Spleen (tissue), 11 donors: ENCODE measurements around the gene SIPA1L3. TPM values are rescaled to one million over a fixed set of nuclear protein-coding genes. Genes with fewer than 3 reads are reported as not detected.

ENCODE experiments used
- DNase-seq: peaks from one replicate; pipeline ENCODE4 v3.0.0-alpha.2; 2020
- H3K27ac ChIP-seq, 8 donors: fragments of 200-600 bp; sonication (generic) in 7 of 8; 1 replicate in 4 of 8; 2 replicates in 4 of 8; pipeline versions ENCODE4 v1.5.0 to v1.8.0; 2016 to 2021; ENCODE audit warnings: inconsistent platforms in 4 of 8, mild to moderate bottlenecking in 4 of 8, moderate library complexity in 1 of 8
- H3K27me3 ChIP-seq, 7 donors: fragments of 200-600 bp; sonication (generic) in 6 of 7; replicated peaks in 1 of 7; 1 replicate in 4 of 7; 2 replicates in 3 of 7; pipeline versions ENCODE4 v1.5.0 to v1.8.0; 2016 to 2021; ENCODE audit warnings: inconsistent platforms in 3 of 7, mild to moderate bottlenecking in 1 of 7
- H3K36me3 ChIP-seq, 6 donors: fragments of 200-600 bp; sonication (generic) in 5 of 6; 1 replicate in 4 of 6; 2 replicates in 2 of 6; pipeline versions ENCODE4 v1.5.0 to v1.8.0; 2016 to 2021; ENCODE audit warnings: inconsistent platforms in 2 of 6
- H3K4me1 ChIP-seq, 6 donors: fragments of 200-600 bp; sonication (generic) in 5 of 6; 1 replicate in 3 of 6; 2 replicates in 3 of 6; pipeline versions ENCODE4 v1.5.0 to v1.8.0; 2016 to 2021; ENCODE audit warnings: inconsistent platforms in 3 of 6
- H3K4me3 ChIP-seq, 8 donors: fragments of 200-600 bp; sonication (generic) in 7 of 8; 1 replicate in 4 of 8; 2 replicates in 4 of 8; pipeline versions ENCODE4 v1.5.0 to v1.8.0; 2016 to 2021; ENCODE audit warnings: inconsistent platforms in 4 of 8, mild to moderate bottlenecking in 4 of 8, moderate library complexity in 2 of 8
- H3K9me3 ChIP-seq, 8 donors: fragments of 200-600 bp; sonication (generic) in 7 of 8; 1 replicate in 4 of 8; 2 replicates in 4 of 8; pipeline versions ENCODE4 v1.5.0 to v1.8.0; 2016 to 2021; ENCODE audit warnings: inconsistent platforms in 4 of 8
- POLR2A ChIP-seq, 3 donors: fragments of 450-650 bp; IDR thresholded peaks; one replicate each; pipeline ENCODE4 v1.5.1; 2017; ENCODE audit warnings: antibody characterized with exemption in 3 of 3, mild to moderate bottlenecking in 1 of 3
- POLR2AphosphoS5 ChIP-seq, 3 donors: sonication (generic); formaldehyde crosslinking; IDR thresholded peaks; one replicate each; pipeline ENCODE4 v1.5.1; 2017; ENCODE audit warnings: antibody characterized with exemption in 3 of 3
- WGBS, 5 donors: extraction: QIAGEN DNeasy Blood & Tissue Kit in 3 of 5; methylation state at CpG; one replicate each; pipeline versions ENCODE4 v1.1.5 to v1.1.7; 2013 to 2018; 5-methylcytosine and 5-hydroxymethylcytosine counted together
- intact Hi-C: fragments of 100-400 bp; cut with DNase I; formaldehyde crosslinking; loops from one replicate; pipeline ENCODE4 v1.15.0; 2023; ENCODE audit warnings: low total_unique reads
- polyA plus RNA-seq, 3 donors: library from polyadenylated mRNA; stranded (reverse); fragments of 200-250 nt; gene quantifications; one replicate each; pipeline ENCODE4 v1.2.1, GENCODE V29; 2013
- total RNA-seq, 7 donors: library from RNA; depleted of rRNA in 3 of 7; stranded (reverse); fragments of >200 nt in 3 of 7; fragmentation: NEBNext Ultra II Directional in 4 of 7; extraction: Animal tissue kit (Norgen Biotek cat#: 25700) in 4 of 7; gene quantifications; one replicate each; pipeline versions ENCODE4 v1.1.0 to v1.2.1, GENCODE V29; 2016 to 2021
- TF ChIP-seq, protein P1 (sequence below), 11 experiments: fragments of 200-600 bp in 7 of 11; fragments of 450-650 bp in 4 of 11; sonication (generic) in 4 of 11; IDR thresholded peaks in 8 of 11; conservative IDR thresholded peaks in 3 of 11; 1 replicate in 7 of 11; 2 replicates in 4 of 11; pipeline versions ENCODE4 v1.4.0 to v1.8.0; 2016 to 2021; ENCODE audit warnings: antibody characterized with exemption in 11 of 11, inconsistent platforms in 4 of 11, mild to moderate bottlenecking in 1 of 11
- donor health status: healthy with polysubstance abuse.
- donor health status: DM: no; HTN: no; CAD: no; lungs with moderate emphysema.
- donor health status: DM: no; HTN: no; CAD: no.
- donor health status: Bipolar disorder and iron deficiency.
- donor health status: healthy.
- donor health status: DM: no; HTN: no; CAD: no.
- donor health status: DM: yes; HTN: yes; CAD: no.

Gene SIPA1L3
- total and polyA plus RNA-seq, 10 donors, result 5.4 to 62.6 (median 40.3) TPM

DNA sequence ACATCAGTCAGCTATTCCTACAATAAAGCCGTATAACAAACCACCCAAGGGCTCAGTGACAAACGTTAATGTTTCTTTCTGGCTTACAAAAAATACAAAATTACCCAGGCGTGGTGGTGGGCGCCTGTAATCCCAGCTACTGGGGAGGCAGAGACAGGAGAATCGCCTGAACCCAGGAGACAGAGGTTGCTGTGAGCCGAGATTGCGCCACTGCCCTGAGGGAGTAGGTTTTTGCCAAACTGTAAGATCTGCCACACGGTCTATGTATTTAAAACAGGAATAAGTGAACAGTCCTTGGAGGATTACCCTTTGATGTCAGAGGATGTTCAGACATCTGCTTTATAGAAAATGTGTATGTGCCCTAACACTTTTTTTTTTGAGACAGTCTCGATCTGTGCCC is 211.2 kb downstream of the SIPA1L3 start:
- intact Hi-C loops, result no loop called here
- no peak for DNase-seq
- no peak overlapping the region for H3K4me3 ChIP-seq
- H3K9me3 ChIP-seq, result peaks cover 0 to 4% (median 0%) of the 10 kb centered on the region in 8 donors
- peaks cover 0 to 87% (median 56%) of the 10 kb centered on the region in 6 donors for H3K36me3 ChIP-seq
- H3K27me3 ChIP-seq, result no peaks in the 10 kb centered on the region
- no peak overlapping the region for H3K27ac ChIP-seq
- TF ChIP-seq, protein P1, sequence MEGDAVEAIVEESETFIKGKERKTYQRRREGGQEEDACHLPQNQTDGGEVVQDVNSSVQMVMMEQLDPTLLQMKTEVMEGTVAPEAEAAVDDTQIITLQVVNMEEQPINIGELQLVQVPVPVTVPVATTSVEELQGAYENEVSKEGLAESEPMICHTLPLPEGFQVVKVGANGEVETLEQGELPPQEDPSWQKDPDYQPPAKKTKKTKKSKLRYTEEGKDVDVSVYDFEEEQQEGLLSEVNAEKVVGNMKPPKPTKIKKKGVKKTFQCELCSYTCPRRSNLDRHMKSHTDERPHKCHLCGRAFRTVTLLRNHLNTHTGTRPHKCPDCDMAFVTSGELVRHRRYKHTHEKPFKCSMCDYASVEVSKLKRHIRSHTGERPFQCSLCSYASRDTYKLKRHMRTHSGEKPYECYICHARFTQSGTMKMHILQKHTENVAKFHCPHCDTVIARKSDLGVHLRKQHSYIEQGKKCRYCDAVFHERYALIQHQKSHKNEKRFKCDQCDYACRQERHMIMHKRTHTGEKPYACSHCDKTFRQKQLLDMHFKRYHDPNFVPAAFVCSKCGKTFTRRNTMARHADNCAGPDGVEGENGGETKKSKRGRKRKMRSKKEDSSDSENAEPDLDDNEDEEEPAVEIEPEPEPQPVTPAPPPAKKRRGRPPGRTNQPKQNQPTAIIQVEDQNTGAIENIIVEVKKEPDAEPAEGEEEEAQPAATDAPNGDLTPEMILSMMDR (IDR thresholded peaks at IDR 0.05 in 8 of 11, conservative IDR thresholded peaks at IDR 0.05 in 3 of 11), result no peak
- TF ChIP-seq POLR2A (IDR thresholded peaks at IDR 0.05), result no peak
- TF ChIP-seq POLR2AphosphoS5 (IDR thresholded peaks at IDR 0.05), result no peak
- 79 to 95% (median 85%) methylated on average over 9 of the region's 9 CpGs for WGBS, 5 donors
- H3K4me1 ChIP-seq, result peaks cover 0 to 12% (median 3%) of the 10 kb centered on the region in 6 donors

DNA sequence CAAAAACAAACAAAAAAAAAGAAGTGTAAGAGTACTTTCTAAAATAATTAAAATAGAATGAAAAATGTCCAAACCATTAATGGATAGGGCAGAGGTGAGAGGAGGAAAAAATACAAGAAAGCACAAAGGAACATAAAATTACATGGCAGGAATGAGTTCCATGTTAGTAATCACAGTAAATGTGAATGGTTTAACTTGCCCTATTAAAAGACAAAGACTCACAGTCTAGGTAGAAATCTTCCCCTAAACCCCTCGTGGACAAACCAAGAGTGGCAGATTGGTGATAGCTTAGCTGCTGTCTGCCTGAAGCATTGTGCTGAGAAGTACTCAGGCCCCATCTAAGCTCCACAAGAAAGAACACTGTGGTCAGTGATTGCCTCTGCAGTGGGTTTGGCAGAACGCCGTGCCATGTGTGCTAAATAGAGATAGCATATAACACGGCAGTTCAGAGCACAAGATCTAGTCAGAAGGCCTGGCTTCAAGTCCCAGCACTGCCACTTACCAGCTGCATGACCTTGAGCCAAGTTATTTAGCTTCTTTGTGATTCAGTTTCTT is 213.5 kb downstream of the SIPA1L3 start:
- Histone ChIP-seq H3K27ac (no peak overlapping the region), H3K27me3 (no peaks in the 10 kb centered on the region), H3K4me1 (peaks cover 0 to 1% (median 0%) of the 10 kb centered on the region in 6 donors), H3K4me3 (no peak overlapping the region), H3K9me3 (peaks cover 0 to 4% (median 0%) of the 10 kb centered on the region in 8 donors), H3K36me3 (peaks cover 0 to 78% (median 43%) of the 10 kb centered on the region in 6 donors)
- TF ChIP-seq, protein P1 (IDR thresholded peaks at IDR 0.05 in 8 of 11, conservative IDR thresholded peaks at IDR 0.05 in 3 of 11), result no peak
- TF ChIP-seq POLR2A (IDR thresholded peaks at IDR 0.05) (no peak), POLR2AphosphoS5 (IDR thresholded peaks at IDR 0.05) (no peak)
- DNase-seq, result no peak
- 93 to 96% (median 95%) methylated on average over 4 of the region's 4 CpGs for WGBS, 5 donors
- intact Hi-C loops, result no loop called here

DNA sequence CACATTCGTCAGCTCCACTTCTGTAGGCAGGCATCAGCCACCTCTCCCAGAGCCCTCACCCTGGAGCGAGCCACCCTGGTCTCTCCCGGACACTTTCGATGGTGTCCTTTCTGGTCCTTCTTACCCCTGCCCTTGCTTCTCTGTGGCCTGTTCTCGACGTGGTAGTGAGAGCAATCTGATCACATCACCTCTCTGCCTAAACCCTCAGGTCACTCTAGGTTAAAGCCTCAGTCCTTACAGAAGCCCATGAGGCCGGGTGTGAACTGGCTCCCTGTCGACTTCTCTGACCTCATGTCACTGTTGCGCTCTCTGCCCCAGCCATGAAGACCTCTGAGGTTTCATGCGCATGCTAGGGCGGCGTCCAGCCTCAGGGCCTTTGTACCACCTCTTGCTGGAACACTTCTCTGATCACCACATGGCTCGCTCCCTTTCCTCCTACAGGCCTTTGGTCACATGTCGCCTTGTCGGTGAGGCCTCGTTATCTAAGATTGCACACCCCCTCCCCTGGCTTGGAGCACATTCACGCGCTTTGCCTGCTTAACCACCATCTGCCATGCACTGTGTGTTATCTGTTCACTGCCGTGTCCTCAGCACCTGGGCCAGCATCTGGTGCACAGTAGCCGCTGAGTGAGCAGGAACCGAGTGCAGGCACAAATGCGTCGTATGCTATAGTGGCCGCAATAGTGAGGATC is 215.5 kb downstream of the SIPA1L3 start:
- peaks cover 0 to 81% (median 43%) of the 10 kb centered on the region in 6 donors for H3K36me3 ChIP-seq
- DNase-seq, result no peak
- H3K4me1 ChIP-seq, result no peaks in the 10 kb centered on the region
- no peak overlapping the region for H3K4me3 ChIP-seq
- no peak overlapping the region for H3K27ac ChIP-seq
- peaks cover 0 to 4% (median 0%) of the 10 kb centered on the region in 8 donors for H3K9me3 ChIP-seq
- WGBS, 5 donors, result 93 to 98% (median 97%) methylated on average over 24 of the region's 24 CpGs
- H3K27me3 ChIP-seq, result no peaks in the 10 kb centered on the region
- intact Hi-C loops, result no loop called here
- TF ChIP-seq POLR2AphosphoS5 (IDR thresholded peaks at IDR 0.05) (no peak), POLR2A (IDR thresholded peaks at IDR 0.05) (no peak)
- TF ChIP-seq, protein P1 (IDR thresholded peaks at IDR 0.05 in 8 of 11, conservative IDR thresholded peaks at IDR 0.05 in 3 of 11), result no peak

DNA sequence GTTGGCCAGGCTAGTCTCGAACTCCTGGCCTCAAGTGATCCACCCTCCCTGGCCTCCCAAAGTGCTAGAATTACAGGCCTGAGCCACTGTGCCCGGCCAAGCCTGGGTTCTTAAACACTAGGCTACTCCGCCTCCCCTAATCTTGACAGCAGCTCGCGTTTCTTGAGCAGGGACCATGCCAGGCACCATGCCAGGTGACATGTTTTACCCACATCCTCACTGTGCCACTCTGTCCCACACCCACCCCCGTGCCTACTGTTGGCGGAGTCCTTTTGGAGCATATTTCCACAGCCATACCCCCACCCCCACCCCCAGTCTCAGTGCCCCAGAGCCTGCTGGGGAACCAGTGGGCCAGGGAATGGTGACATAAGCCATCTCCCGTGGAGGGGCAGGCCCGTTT is 218.2 kb downstream of the SIPA1L3 start:
- peaks cover 0 to 73% (median 27%) of the 10 kb centered on the region in 6 donors for H3K36me3 ChIP-seq
- H3K4me3 ChIP-seq, result no peak overlapping the region
- WGBS, 5 donors, result 91 to 97% (median 97%) methylated on average over 7 to 9 of the region's 9 CpGs
- H3K27me3 ChIP-seq, result no peaks in the 10 kb centered on the region
- no peak overlapping the region for H3K27ac ChIP-seq
- DNase-seq, result no peak
- TF ChIP-seq, protein P1 (IDR thresholded peaks at IDR 0.05 in 8 of 11, conservative IDR thresholded peaks at IDR 0.05 in 3 of 11), result no peak
- TF ChIP-seq POLR2A (IDR thresholded peaks at IDR 0.05), result no peak
- no peak for TF ChIP-seq POLR2AphosphoS5 (IDR thresholded peaks at IDR 0.05)
- H3K4me1 ChIP-seq, result no peaks in the 10 kb centered on the region
- intact Hi-C loops, result no loop called here
- H3K9me3 ChIP-seq, result peaks cover 0 to 3% (median 0%) of the 10 kb centered on the region in 8 donors
